H1 (cell line): Measurements from ENCODE around the gene C8B. TPM values are rescaled to one million over a fixed set of nuclear protein-coding genes. Genes with fewer than 3 reads are reported as not detected.

Source experiments
- CTCF ChIA-PET: fragments of 300-600 bp; sonication (Branson Sonifier 250); formaldehyde crosslinking; loops from one replicate; lab custom pipeline; 2021; ENCODE audit not compliant: partially characterized antibody; lab: Charles Lee
- POLR2A ChIA-PET: fragments of 300-600 bp; sonication (Branson Sonifier 250); formaldehyde crosslinking; loops from one replicate; lab custom pipeline; 2021; ENCODE audit warnings: inconsistent platforms; ENCODE audit not compliant: partially characterized antibody; lab: Charles Lee
- DNase-seq, 2 experiments: peaks; one replicate each; pipeline versions ENCODE4 v3.0.0 to v3.0.0-alpha.2; 2010 to 2022; ENCODE audit warnings: low spot score in 2 of 2, low read depth in 1 of 2, mixed read lengths in 1 of 2
- FAIRE-seq: peaks from 2 replicates; lab custom pipeline; 2011; peaks lifted over from hg19 to GRCh38; lab: Jason Lieb, UNC
- H2AFZ ChIP-seq: 2 replicates; pipeline ENCODE4 v1.8.1; 2012; ENCODE audit warnings: low read length, inconsistent platforms
- H2AK5ac ChIP-seq: 2 replicates; pipeline ENCODE4 v1.6.1; 2013; ENCODE audit warnings: low read depth, low read length
- H2BK120ac ChIP-seq: replicated peaks from 2 replicates; pipeline ENCODE3; 2013; ENCODE audit warnings: low read depth, low read length, inconsistent platforms
- H2BK12ac ChIP-seq: 2 replicates; pipeline ENCODE4 v1.6.1; 2013; ENCODE audit warnings: low read depth, low read length
- H2BK15ac ChIP-seq: 2 replicates; pipeline ENCODE4 v1.6.1; 2013; ENCODE audit warnings: low read length
- H2BK20ac ChIP-seq: 2 replicates; pipeline ENCODE4 v1.6.1; 2013; ENCODE audit warnings: low read length
- H2BK5ac ChIP-seq: 2 replicates; pipeline ENCODE4 v1.6.1; 2013; ENCODE audit warnings: low read depth, low read length
- H3K14ac ChIP-seq: 2 replicates; pipeline ENCODE4 v1.6.1; 2013; ENCODE audit warnings: inconsistent platforms; ENCODE audit not compliant: insufficient read length
- H3K18ac ChIP-seq: 2 replicates; pipeline ENCODE4 v1.6.1; 2013; ENCODE audit warnings: low read length; ENCODE audit errors: extremely low read depth
- H3K23ac ChIP-seq: 2 replicates; pipeline ENCODE4 v1.6.1; 2013; ENCODE audit warnings: inconsistent platforms; ENCODE audit not compliant: insufficient read length
- H3K23me2 ChIP-seq: 2 replicates; pipeline ENCODE4 v1.6.1; 2013; ENCODE audit warnings: low read depth, low read length
- H3K27ac ChIP-seq: 2 replicates; pipeline ENCODE4 v1.6.1; 2011; ENCODE audit warnings: low read depth, low read length, inconsistent platforms
- H3K27me3 ChIP-seq, 4 experiments: replicated peaks in 1 of 4; 1 replicate in 1 of 4; 2 replicates in 3 of 4; pipeline versions ENCODE4 v1.6.1 to v1.8.1; 2011 to 2013; ENCODE audit warnings: low read length in 3 of 4, mild to moderate bottlenecking in 3 of 4, inconsistent platforms in 2 of 4, mixed read lengths in 2 of 4, moderate library complexity in 1 of 4; ENCODE audit not compliant: control insufficient read depth in 3 of 4, insufficient read depth in 3 of 4; ENCODE audit errors: extremely low read depth in 1 of 4
- H3K36me3 ChIP-seq, 4 experiments: 2 replicates each; pipeline versions ENCODE4 v1.6.1 to v1.8.1; 2011 to 2013; ENCODE audit warnings: mild to moderate bottlenecking in 4 of 4, low read length in 3 of 4, moderate library complexity in 2 of 4, control low read depth in 1 of 4, inconsistent platforms in 1 of 4; ENCODE audit not compliant: insufficient read depth in 4 of 4, control insufficient read depth in 2 of 4
- H3K4ac ChIP-seq: replicated peaks from 2 replicates; pipeline ENCODE3; 2013; ENCODE audit warnings: low read length, low read depth, mixed read lengths, inconsistent platforms; ENCODE audit not compliant: insufficient read length
- H3K4me1 ChIP-seq, 4 experiments: replicated peaks in 1 of 4; 1 replicate in 1 of 4; 2 replicates in 3 of 4; pipeline versions ENCODE4 v1.6.1 to v1.8.1; 2011 to 2013; ENCODE audit warnings: low read length in 3 of 4, inconsistent platforms in 2 of 4, mixed read lengths in 1 of 4; ENCODE audit not compliant: insufficient read depth in 4 of 4, control insufficient read depth in 3 of 4
- H3K4me2 ChIP-seq, 2 experiments: 2 replicates each; pipeline versions ENCODE4 v1.6.1 to v1.8.1; 2011 to 2013; ENCODE audit warnings: low read depth in 2 of 2, low read length in 2 of 2, control low read depth in 1 of 2, inconsistent platforms in 1 of 2, mild to moderate bottlenecking in 1 of 2; ENCODE audit not compliant: insufficient read depth in 1 of 2
- H3K4me3 ChIP-seq, 4 experiments: fragments of 200-600, 300-600 bp in 1 of 4; sonication (generic), shearing (Covaris generic), sonication (Bioruptor Twin) in 1 of 4; 2 replicates each; pipeline versions ENCODE4 v1.5.1 to v1.8.1; 2011 to 2016; ENCODE audit warnings: low read length in 4 of 4, low read depth in 3 of 4, control low read depth in 2 of 4, inconsistent platforms in 2 of 4, mild to moderate bottlenecking in 2 of 4, mixed read lengths in 1 of 4, moderate library complexity in 1 of 4; ENCODE audit not compliant: insufficient read depth in 2 of 4; ENCODE audit errors: extremely low read depth in 1 of 4
- H3K56ac ChIP-seq: replicated peaks from 2 replicates; pipeline ENCODE3; 2013; ENCODE audit warnings: low read depth, mild to moderate bottlenecking, mixed read lengths, low read length, inconsistent platforms; ENCODE audit not compliant: insufficient read length
- H3K79me1 ChIP-seq: 2 replicates; pipeline ENCODE4 v1.6.1; 2013; ENCODE audit warnings: low read depth, low read length, control low read depth
- H3K79me2 ChIP-seq, 2 experiments: 2 replicates each; pipeline versions ENCODE4 v1.6.1 to v1.8.1; 2012 to 2013; ENCODE audit warnings: low read length in 2 of 2, mild to moderate bottlenecking in 2 of 2, inconsistent platforms in 1 of 2; ENCODE audit not compliant: insufficient read depth in 2 of 2, control insufficient read depth in 1 of 2
- H3K9ac ChIP-seq, 4 experiments: replicated peaks in 1 of 4; 1 replicate in 1 of 4; 2 replicates in 3 of 4; pipeline versions ENCODE4 v1.6.1 to v1.8.1; 2011 to 2013; ENCODE audit warnings: low read depth in 3 of 4, low read length in 3 of 4, control low read depth in 2 of 4, mild to moderate bottlenecking in 2 of 4, moderate library complexity in 2 of 4, inconsistent platforms in 1 of 4; ENCODE audit errors: extremely low read depth in 1 of 4
- H3K9me3 ChIP-seq, 2 experiments: 2 replicates each; pipeline versions ENCODE4 v1.6.1 to v1.8.1; 2012 to 2013; ENCODE audit warnings: mild to moderate bottlenecking in 2 of 2, moderate library complexity in 2 of 2, control low read depth in 1 of 2, inconsistent platforms in 1 of 2, low read depth in 1 of 2, low read length in 1 of 2, mixed read lengths in 1 of 2; ENCODE audit not compliant: insufficient read depth in 2 of 2
- H4K20me1 ChIP-seq, 2 experiments: replicated peaks in 1 of 2; 2 replicates each; pipeline versions ENCODE3 to v1.8.1; 2011 to 2013; ENCODE audit warnings: inconsistent platforms in 2 of 2, low read length in 2 of 2, mild to moderate bottlenecking in 1 of 2; ENCODE audit not compliant: insufficient read depth in 2 of 2, control insufficient read depth in 1 of 2
- H4K5ac ChIP-seq: 2 replicates; pipeline ENCODE4 v1.6.1; 2013; ENCODE audit warnings: low read length, low read depth, mixed read lengths, inconsistent platforms; ENCODE audit not compliant: insufficient read length
- H4K8ac ChIP-seq: 2 replicates; pipeline ENCODE4 v1.8.0; 2013; ENCODE audit warnings: mild to moderate bottlenecking, moderate library complexity, low read length, inconsistent platforms; ENCODE audit not compliant: insufficient read depth; ENCODE audit errors: extremely low read depth
- H4K91ac ChIP-seq: replicated peaks from 2 replicates; pipeline ENCODE3; 2013; ENCODE audit warnings: low read length, mixed read lengths, inconsistent platforms; ENCODE audit not compliant: insufficient read length
- CTCF ChIP-seq, 3 experiments: IDR thresholded peaks; 1 replicate in 2 of 3; 2 replicates in 1 of 3; pipeline versions ENCODE4 v1.5.1 to v1.6.1; 2011; ENCODE audit warnings: low read length in 3 of 3, mild to moderate bottlenecking in 3 of 3, inconsistent platforms in 2 of 3, low read depth in 1 of 3, moderate library complexity in 1 of 3; ENCODE audit not compliant: insufficient read depth in 1 of 3; ENCODE audit errors: control extremely low read depth in 1 of 3
- NANOG ChIP-seq: IDR thresholded peaks from 2 replicates; pipeline ENCODE4 v1.6.1; 2011; ENCODE audit warnings: low read length, low read depth, mild to moderate bottlenecking, inconsistent platforms; ENCODE audit not compliant: insufficient read depth, poor library complexity, severe bottlenecking
- RBBP5 ChIP-seq: IDR thresholded peaks from 2 replicates; pipeline ENCODE4 v1.7.1; 2012; ENCODE audit warnings: low read depth, mild to moderate bottlenecking, inconsistent platforms, low read length, moderate library complexity, borderline replicate concordance
- SIRT6 ChIP-seq: IDR thresholded peaks from one replicate; pipeline ENCODE4 v1.7.1; 2012; ENCODE audit warnings: low read length, inconsistent platforms
- WGBS, 2 experiments: shearing (Covaris generic) in 1 of 2; methylation state at CpG; one replicate each; pipeline versions ENCODE4 v1.1.6 to v1.1.7; 2013 to 2015; ENCODE audit warnings: low lambda C conversion rate in 2 of 2, mixed read lengths in 2 of 2, inconsistent platforms in 1 of 2, low coverage in 1 of 2, missing lambda C conversion rate in 1 of 2; ENCODE audit not compliant: insufficient replicate concordance in 2 of 2, insufficient coverage in 1 of 2, insufficient read length in 1 of 2; ENCODE audit errors: extremely low coverage in 1 of 2, missing lambda C conversion rate in 1 of 2; 5-methylcytosine and 5-hydroxymethylcytosine counted together
- polyA plus RNA-seq, 7 experiments: library from polyadenylated mRNA; depleted of rRNA in 3 of 7; stranded (reverse) in 5 of 7; unstranded in 2 of 7; fragments of >200 nt in 5 of 7; fragments of 200-250 nt in 2 of 7; gene quantifications; 1 replicate in 5 of 7; 2 replicates in 1 of 7; 4 replicates in 1 of 7; pipeline versions ENCODE4 v1.2.1 to v1.2.3, GENCODE V29; 2011 to 2013; ENCODE audit warnings: missing spikeins in 2 of 7, mixed read lengths in 2 of 7
- total RNA-seq: library from RNA; stranded (reverse); fragmentation: NEBNext Ultra II Directional; extraction: Animal tissue kit (Norgen Biotek cat#: 25700); gene quantifications from 2 replicates; pipeline ENCODE4 v1.2.1, GENCODE V29; 2021
- TF ChIP-seq, protein P1 (sequence below): IDR thresholded peaks from 2 replicates; pipeline ENCODE4 v1.6.1; 2011; ENCODE audit warnings: low read depth, mild to moderate bottlenecking, low read length; ENCODE audit not compliant: insufficient read depth

Gene C8B
- total and polyA plus RNA-seq, 2 of the 8 experiments (the other 6 are each of a cell fraction or from before 2014, with no cell fraction given), result not detected

DNA sequence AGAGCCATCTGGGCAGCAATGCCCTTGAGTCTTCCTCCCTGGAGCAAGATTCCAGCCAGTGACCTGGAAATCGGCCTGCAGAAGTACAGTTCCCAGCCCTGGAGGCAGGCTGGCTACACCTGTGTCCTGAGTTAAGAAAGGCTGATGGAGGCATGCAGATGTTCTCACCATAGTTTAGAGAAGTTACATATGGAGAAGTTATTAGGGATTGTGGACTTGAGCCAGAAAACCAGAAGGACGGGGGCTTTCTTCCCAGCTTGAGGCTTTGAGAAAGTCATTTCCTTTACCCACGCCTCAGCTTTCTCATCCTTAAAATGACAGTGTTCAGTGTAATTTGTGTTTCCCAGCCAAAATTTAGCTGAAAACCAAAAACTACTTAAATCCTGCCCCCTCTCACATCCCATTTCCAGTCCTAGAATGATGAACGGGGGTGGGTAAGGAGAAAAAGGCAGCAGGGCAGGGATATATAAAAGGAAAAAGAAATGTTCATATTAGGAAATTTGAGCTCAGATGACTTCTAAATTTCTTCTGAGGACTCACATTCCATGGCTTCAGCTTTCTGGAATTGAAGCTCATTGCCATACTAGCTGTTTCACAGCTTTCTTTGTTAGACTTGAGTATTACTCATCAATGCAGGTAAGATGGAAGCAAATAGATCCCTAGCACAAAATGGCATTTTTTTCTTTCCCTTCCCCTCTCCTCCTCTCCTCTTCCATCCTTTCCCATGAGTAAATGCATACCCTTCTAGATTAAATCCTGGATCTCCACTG, 14.4 kb upstream of the C8B start:
- Histone ChIP-seq H3K56ac (no peak overlapping the region), H4K8ac (no peak overlapping the region), H2BK12ac (no peak overlapping the region), H3K4ac (no peak overlapping the region), H4K91ac (no peak overlapping the region), H3K4me2 (no peak overlapping the region), H3K23ac (no peak overlapping the region), H3K27me3 (no peaks in the 10 kb centered on the region), H2AFZ (no peak overlapping the region), H3K79me1 (no peaks in the 10 kb centered on the region), H3K23me2 (no peaks in the 10 kb centered on the region), H3K9me3 (no peaks in the 10 kb centered on the region), H3K36me3 (no peaks in the 10 kb centered on the region), H3K27ac (no peak overlapping the region), H2BK20ac (no peak overlapping the region), H3K79me2 (no peaks in the 10 kb centered on the region), H4K20me1 (no peaks in the 10 kb centered on the region), H3K18ac (no peak overlapping the region), H2BK15ac (no peak overlapping the region), H3K9ac (no peak overlapping the region), H3K4me3 (no peak overlapping the region), H3K4me1 (no peaks in the 10 kb centered on the region), H3K14ac (no peak overlapping the region), H2BK120ac (no peak overlapping the region), H2AK5ac (no peak overlapping the region), H4K5ac (no peak overlapping the region), H2BK5ac (no peak overlapping the region)
- no peak for DNase-seq
- ChIA-PET POLR2A (no interaction called here), CTCF (interaction anchor here (0.5 to 1.8 kb wide), 5 partner anchors 11 to 149 kb away, joined by 3 to 13 read pairs (median 3); no protein-coding TSS in a partner anchor)
- no peak for TF ChIP-seq NANOG
- TF ChIP-seq RBBP5, result no peak
- TF ChIP-seq, protein P1, sequence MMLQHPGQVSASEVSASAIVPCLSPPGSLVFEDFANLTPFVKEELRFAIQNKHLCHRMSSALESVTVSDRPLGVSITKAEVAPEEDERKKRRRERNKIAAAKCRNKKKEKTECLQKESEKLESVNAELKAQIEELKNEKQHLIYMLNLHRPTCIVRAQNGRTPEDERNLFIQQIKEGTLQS, result no peak
- TF ChIP-seq CTCF (IDR thresholded peaks at IDR 0.05; ENCODE audit: control extremely low read depth in 1 of 3, insufficient read depth in 1 of 3, low read depth in 1 of 3, low read length in 3 of 3), result no peak
- no peak for TF ChIP-seq SIRT6
- no peak for FAIRE-seq
- WGBS, 2 experiments, result 96% methylated on average over 4 of the region's 4 CpGs; no CpG with 5 or more reads in 1 of the 2 experiments
